Activated naive CD4-positive, alpha-beta T cell treated with anti-CD3 and anti-CD28 coated beads, Interleukin-2, amount 10 ng/mL, durations not matched to agents 7 days and 5 days (primary cell): ENCODE data around the gene TTC27.
"Not testable (repeated sequence)": the region's sequence is repeated elsewhere in the genome, so short reads cannot be mapped to it uniquely, and the experiment has no call there.

Source experiments
- CTCF ChIA-PET: fragments of 350-600 bp; sonication (Branson Sonifier 250); formaldehyde crosslinking; loops from one replicate; lab custom pipeline; 2021; ENCODE audit warnings: antibody characterized with exemption; lab: Charles Lee
- DNase-seq: peaks from one replicate; pipeline ENCODE4 v3.0.0-alpha.2; 2020
- H3K27ac Mint-ChIP-seq: one replicate; pipeline ENCODE4 v1.8.0; 2021; ENCODE audit warnings: mild to moderate bottlenecking, moderate library complexity, mixed read lengths
- H3K27me3 Mint-ChIP-seq: one replicate; pipeline ENCODE4 v1.8.0; 2021; ENCODE audit warnings: mild to moderate bottlenecking, mixed read lengths
- H3K36me3 Mint-ChIP-seq: one replicate; pipeline ENCODE4 v1.8.0; 2021; ENCODE audit warnings: mixed read lengths
- H3K4me1 Mint-ChIP-seq: one replicate; pipeline ENCODE4 v1.8.0; 2021; ENCODE audit warnings: mixed read lengths
- H3K4me3 Mint-ChIP-seq: one replicate; pipeline ENCODE4 v1.8.0; 2021; ENCODE audit warnings: mild to moderate bottlenecking, moderate library complexity, mixed read lengths
- H3K9me3 Mint-ChIP-seq: one replicate; pipeline ENCODE4 v1.8.0; 2021; ENCODE audit warnings: mixed read lengths

The TTC27 gene

DNA sequence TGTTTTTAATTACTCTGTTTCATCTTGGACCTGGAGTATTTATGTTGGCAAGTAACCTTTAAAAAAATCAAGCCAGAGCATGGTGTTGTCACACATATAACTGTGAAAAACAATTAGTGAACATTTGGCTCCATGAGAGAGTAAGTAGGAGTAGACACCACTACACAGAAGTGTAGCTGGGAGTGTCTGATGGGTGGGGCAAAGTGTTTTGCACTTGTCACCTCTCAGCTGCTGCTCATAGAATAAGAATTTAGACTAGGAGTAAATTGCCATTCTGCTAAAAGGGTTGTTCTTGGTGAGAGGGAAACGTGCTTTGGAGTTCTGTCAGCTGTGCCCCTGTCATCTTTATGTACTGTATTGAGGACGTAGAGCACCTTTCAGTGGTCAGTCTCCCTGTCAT, 114.5 kb downstream of the TTC27 start:
- no peaks in the 10 kb centered on the region for H3K9me3 Mint-ChIP-seq
- H3K4me1 Mint-ChIP-seq: no peaks in the 10 kb centered on the region
- no peak overlapping the region for H3K4me3 Mint-ChIP-seq
- H3K27me3 Mint-ChIP-seq: no peaks in the 10 kb centered on the region
- CTCF ChIA-PET: no interaction called here
- H3K27ac Mint-ChIP-seq: no peak overlapping the region
- no peak for DNase-seq
- H3K36me3 Mint-ChIP-seq: peaks cover 28% of the 10 kb centered on the region

DNA sequence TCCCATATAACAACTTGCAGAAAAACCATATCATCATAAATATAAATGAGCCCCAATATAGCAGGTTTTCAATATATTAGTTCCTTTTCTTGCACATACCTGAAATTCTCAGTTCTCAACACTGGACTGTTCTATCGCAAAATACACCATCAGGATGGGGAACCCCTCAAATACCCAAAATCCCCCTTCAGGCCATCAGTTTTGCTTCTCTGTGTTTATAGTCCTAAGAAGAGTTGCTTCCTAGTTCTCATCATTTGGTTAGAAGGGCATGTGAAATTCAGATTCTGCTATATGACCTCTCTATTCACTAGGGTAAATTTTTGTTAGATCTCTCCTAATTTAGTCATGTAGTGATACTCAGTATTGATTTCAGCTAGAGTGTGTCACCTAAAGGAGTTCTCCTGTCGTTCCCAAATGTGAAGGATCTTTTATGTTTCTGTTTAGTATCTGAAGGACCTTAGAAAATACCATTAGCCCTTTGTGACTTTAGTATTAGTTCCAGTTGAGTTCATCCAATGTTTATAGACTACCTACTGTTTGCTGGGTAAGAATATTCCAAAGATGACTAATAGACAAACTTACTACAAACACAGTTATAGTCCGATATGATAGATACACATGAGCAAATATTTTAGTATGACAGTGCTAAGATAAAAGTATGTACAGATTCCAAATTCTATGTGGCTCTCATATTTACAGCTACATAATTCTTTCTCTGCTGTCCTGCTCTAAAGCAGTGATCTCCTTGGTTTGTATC, 115.8 kb downstream of the TTC27 start:
- Mint-ChIP-seq H3K27me3 (no peaks in the 10 kb centered on the region), H3K36me3 (peaks cover 30% of the 10 kb centered on the region), H3K9me3 (no peaks in the 10 kb centered on the region), H3K4me1 (no peaks in the 10 kb centered on the region), H3K4me3 (no peak overlapping the region), H3K27ac (no peak overlapping the region)
- CTCF ChIA-PET: no interaction called here
- no peak for DNase-seq

DNA sequence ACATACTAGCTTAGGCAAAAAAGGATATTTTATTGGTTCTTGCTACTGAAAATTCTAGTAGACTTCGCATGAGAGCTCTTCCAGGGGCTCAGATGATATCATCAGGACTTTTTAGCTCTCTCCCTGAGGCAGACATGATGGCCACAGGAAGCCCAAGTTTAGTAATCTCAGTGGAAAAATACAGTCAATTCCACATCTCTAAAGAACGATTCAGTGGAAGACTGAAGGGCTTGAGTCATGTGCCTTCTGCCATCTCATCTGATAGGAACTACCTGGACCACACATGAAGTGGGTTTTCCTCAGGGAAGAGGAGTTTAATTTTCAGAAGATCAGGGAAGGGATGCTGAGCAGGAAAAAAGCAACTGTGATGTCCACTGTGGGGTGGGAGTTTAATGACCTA, 117.3 kb downstream of the TTC27 start:
- no peak overlapping the region for H3K27ac Mint-ChIP-seq
- no peak overlapping the region for H3K4me3 Mint-ChIP-seq
- no peaks in the 10 kb centered on the region for H3K4me1 Mint-ChIP-seq
- no peaks in the 10 kb centered on the region for H3K9me3 Mint-ChIP-seq
- no peak for DNase-seq
- CTCF ChIA-PET: interaction anchor here (0.7 kb wide), 1 partner anchor 17 kb away, joined by 3 read pairs; no protein-coding TSS in a partner anchor
- no peaks in the 10 kb centered on the region for H3K27me3 Mint-ChIP-seq
- peaks cover 39% of the 10 kb centered on the region for H3K36me3 Mint-ChIP-seq

DNA sequence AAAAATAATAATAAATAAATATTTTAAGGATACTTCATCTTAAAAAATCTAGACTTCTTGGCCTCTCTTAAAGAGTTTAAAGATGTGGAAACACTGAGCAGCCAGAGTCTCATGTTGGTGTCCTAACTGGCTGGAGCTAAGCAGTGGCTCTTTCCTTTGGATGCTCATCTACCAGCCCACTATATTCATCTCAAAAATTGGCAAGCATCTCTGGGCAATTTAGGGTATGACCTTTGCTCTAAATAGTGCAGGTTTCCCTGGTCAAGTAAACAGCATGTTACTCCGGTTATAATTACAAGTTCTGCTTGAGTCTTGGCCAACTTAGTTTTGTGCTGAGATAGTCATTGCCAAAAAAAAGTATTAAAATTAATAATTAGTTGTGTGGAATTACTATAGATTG, 117.8 kb downstream of the TTC27 start:
- no peaks in the 10 kb centered on the region for H3K9me3 Mint-ChIP-seq
- no peaks in the 10 kb centered on the region for H3K4me1 Mint-ChIP-seq
- H3K4me3 Mint-ChIP-seq: no peak overlapping the region
- peaks cover 42% of the 10 kb centered on the region for H3K36me3 Mint-ChIP-seq
- CTCF ChIA-PET: interaction anchor here (0.7 kb wide), 1 partner anchor 17 kb away, joined by 3 read pairs; no protein-coding TSS in a partner anchor
- no peaks in the 10 kb centered on the region for H3K27me3 Mint-ChIP-seq
- no peak for DNase-seq
- no peak overlapping the region for H3K27ac Mint-ChIP-seq

DNA sequence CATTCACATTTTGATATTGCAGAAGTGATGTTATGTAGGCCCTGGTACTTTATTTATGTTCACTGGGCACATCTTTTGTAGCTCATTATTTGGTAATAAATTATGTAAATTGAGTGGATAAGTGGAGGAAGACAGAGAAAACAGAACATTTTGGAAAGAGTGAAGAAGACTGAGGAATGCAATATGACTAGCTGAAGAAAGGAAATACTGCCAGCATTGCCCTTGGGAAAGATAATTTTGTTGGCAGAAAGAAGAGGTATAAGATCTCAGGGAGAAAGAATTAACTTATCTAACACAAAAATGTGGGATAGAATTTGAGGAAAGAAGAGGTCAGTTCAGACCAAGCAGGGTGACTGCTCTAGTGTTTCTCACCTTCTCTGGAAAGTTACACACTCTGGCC, 118.8 kb downstream of the TTC27 start:
- Mint-ChIP-seq H3K36me3 (peaks cover 37% of the 10 kb centered on the region), H3K27me3 (no peaks in the 10 kb centered on the region), H3K4me3 (no peak overlapping the region), H3K9me3 (no peaks in the 10 kb centered on the region), H3K4me1 (no peaks in the 10 kb centered on the region), H3K27ac (no peak overlapping the region)
- no peak for DNase-seq
- CTCF ChIA-PET: no interaction called here

DNA sequence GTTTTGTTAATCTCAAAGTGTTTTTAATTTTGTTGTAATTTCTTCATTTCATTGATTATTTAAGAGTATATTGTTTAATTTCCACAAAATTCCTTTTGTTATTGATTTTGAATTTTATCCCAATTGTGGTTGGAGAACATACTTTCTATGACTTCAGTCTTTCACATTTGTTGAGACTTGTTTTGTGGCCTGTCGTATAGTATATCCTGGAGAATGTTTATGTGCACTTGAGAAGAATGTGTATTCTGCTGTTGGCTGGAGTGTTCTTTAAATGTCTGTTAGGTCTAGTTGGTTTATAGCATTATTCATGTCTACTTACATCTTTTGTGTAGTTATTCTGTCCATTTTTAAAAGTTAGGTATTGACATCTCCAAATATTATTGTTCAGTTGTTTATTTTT, 120.3 kb downstream of the TTC27 start:
- no peak overlapping the region for H3K27ac Mint-ChIP-seq
- no peak overlapping the region for H3K4me3 Mint-ChIP-seq
- H3K9me3 Mint-ChIP-seq: no peaks in the 10 kb centered on the region
- no peaks in the 10 kb centered on the region for H3K4me1 Mint-ChIP-seq
- no peaks in the 10 kb centered on the region for H3K27me3 Mint-ChIP-seq
- CTCF ChIA-PET: no interaction called here
- DNase-seq: no peak
- peaks cover 33% of the 10 kb centered on the region for H3K36me3 Mint-ChIP-seq

DNA sequence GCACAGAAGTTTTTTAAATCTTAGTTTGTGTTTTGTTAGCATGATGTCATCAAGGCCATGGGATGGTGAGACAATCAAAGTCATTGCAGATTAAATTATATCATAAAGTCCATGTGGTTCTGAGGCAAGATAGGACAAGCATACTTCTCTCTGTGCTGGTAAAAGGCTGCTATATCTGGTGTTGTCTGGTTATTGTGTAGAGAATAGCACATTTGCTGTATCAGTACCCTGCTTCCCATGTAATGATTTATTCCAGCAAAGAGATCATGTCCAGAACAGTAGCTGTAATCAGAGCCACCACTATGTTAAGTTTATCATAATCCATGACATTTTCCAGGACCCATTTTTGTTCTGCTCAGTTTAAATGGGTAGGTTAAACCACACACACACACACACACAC, 123.0 kb downstream of the TTC27 start:
- Mint-ChIP-seq H3K4me1 (peaks cover 7% of the 10 kb centered on the region), H3K9me3 (peaks cover 3% of the 10 kb centered on the region), H3K27ac (no peak overlapping the region), H3K4me3 (no peak overlapping the region), H3K36me3 (peaks cover 25% of the 10 kb centered on the region), H3K27me3 (no peaks in the 10 kb centered on the region)
- no peak for DNase-seq
- CTCF ChIA-PET: no interaction called here

DNA sequence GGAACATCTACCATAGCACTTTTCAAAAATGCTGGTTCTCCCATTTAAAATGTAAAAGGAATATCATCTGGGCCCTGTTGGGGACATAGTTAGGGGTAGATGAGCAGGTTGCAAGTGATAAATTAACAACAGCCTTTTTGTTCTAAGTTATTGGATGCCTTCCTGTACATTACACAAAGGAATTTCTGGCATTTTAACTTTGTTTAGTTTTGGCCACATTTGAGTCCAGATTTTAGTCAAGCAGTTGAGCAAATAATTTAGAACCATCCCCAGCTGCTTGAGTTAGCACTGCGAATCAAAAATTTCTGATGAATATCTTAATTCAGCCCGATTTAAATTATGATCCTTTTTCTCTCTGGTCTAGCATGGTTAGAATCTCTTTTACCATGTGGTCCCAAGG, 124.4 kb downstream of the TTC27 start:
- H3K4me1 Mint-ChIP-seq: peaks cover 20% of the 10 kb centered on the region
- H3K27me3 Mint-ChIP-seq: no peaks in the 10 kb centered on the region
- no peak for DNase-seq
- CTCF ChIA-PET: interaction anchor here (0.6 kb wide), 1 partner anchor 19 kb away, joined by 3 read pairs; no protein-coding TSS in a partner anchor
- H3K9me3 Mint-ChIP-seq: peaks cover 3% of the 10 kb centered on the region
- H3K4me3 Mint-ChIP-seq: no peak overlapping the region
- H3K36me3 Mint-ChIP-seq: peaks cover 21% of the 10 kb centered on the region
- no peak overlapping the region for H3K27ac Mint-ChIP-seq

DNA sequence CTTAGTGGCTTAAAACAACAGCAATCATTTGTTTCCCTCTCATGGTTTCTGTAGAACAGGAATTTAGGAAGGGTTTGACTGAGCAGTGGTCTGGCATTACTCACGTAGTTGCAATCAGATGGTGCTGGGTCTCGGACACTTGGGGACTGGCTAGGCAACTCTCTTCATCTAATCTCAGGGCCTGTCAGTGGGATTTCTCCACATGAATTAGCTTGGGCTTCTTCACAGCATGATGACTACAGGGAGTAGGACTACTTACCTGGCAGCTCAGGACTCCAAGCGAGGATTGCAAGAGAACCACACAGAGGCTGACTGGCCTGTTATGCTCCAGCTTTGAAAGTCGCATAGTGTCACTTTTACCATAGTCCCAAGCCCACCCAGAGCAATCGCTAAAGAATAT, 125.1 kb downstream of the TTC27 start:
- H3K36me3 Mint-ChIP-seq: peaks cover 18% of the 10 kb centered on the region
- peaks cover 22% of the 10 kb centered on the region for H3K4me1 Mint-ChIP-seq
- no peak overlapping the region for H3K4me3 Mint-ChIP-seq
- no peak for DNase-seq
- no peaks in the 10 kb centered on the region for H3K27me3 Mint-ChIP-seq
- CTCF ChIA-PET: no interaction called here
- H3K27ac Mint-ChIP-seq: no peak overlapping the region
- H3K9me3 Mint-ChIP-seq: peaks cover 3% of the 10 kb centered on the region

DNA sequence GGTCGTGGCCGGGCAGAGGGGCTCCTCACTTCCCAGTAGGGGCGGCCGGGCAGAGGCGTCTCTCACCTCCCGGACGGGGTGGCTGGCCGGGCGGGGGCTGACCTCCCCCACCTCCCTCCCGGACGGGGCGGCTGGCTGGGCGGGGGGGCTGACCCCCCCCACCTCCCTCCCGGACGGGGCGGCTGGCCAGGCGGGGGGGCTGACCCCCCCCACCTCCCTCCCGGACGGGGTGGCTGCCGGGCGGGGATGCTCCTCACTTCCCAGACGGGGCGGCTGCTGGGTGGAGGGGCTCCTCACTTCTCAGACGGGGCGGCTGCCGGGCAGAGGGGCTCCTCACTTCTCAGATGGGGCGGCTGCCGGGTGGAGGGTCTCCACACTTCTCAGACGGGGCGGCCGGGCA, 126.8 kb downstream of the TTC27 start:
- H3K4me3 Mint-ChIP-seq, H3K27me3 Mint-ChIP-seq, CTCF ChIA-PET, H3K9me3 Mint-ChIP-seq, H3K27ac Mint-ChIP-seq, DNase-seq: not testable (repeated sequence)
- peaks cover 27% of the 10 kb centered on the region for H3K4me1 Mint-ChIP-seq
- H3K36me3 Mint-ChIP-seq: peaks cover 15% of the 10 kb centered on the region

DNA sequence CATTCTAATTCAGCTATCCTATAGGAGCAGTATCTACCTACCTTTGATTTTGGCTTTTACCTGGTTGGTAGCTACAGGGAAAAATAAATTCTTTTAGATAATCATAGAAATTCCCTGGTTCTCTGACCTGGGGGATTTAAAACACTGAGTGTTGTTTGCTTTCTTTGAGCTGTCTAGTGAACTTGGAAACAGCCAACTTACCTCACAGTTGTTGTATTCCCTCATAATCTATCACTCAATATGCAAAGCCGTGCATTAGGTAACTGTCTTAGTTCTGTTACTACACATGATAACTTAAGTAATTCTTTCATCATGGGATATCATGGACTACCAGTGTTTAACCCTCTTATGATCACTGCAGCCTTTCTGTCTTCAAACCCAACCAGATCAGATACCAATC, 127.8 kb downstream of the TTC27 start:
- Mint-ChIP-seq H3K9me3 (peaks cover 3% of the 10 kb centered on the region), H3K36me3 (peaks cover 14% of the 10 kb centered on the region), H3K27me3 (no peaks in the 10 kb centered on the region), H3K27ac (peak overlapping the region; percentile 87), H3K4me3 (peak overlapping the region; percentile 70), H3K4me1 (peaks cover 27% of the 10 kb centered on the region)
- no peak for DNase-seq
- CTCF ChIA-PET: no interaction called here

DNA sequence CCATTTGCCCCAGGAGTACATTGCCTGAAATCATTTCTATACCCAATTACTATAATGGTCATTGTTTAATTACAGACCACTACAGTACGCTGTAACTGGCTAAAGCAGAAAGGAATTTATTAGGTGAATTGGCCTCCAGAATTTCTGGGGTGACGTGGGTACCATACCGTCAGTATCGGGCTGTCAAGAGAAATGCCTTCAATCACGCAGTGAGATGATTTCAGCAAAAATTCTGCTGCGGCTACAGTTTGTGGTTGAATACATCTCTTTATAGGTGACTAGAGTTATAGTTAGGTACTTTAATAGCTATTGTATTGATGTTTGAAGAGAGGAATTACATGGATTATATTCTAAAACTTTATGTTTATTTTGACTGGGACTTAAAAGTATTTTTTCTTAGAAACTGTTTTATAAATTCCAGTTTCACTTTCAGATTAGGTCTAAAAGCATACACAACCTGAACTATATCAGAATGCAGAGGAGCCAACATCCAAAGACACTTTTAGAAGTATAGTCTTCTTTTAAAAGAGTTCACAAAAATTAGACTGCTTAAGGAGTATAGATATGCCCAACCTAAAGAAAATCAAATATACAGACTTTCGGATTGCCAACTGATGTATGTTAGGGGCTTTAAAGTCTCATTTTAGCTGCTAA, 128.4 kb downstream of the TTC27 start:
- peaks cover 18% of the 10 kb centered on the region for H3K36me3 Mint-ChIP-seq
- H3K9me3 Mint-ChIP-seq: peaks cover 3% of the 10 kb centered on the region
- H3K4me3 Mint-ChIP-seq: peak overlapping the region; percentile 70
- H3K4me1 Mint-ChIP-seq: peaks cover 27% of the 10 kb centered on the region
- peak overlapping the region; percentile 87 for H3K27ac Mint-ChIP-seq
- DNase-seq: no peak
- no peaks in the 10 kb centered on the region for H3K27me3 Mint-ChIP-seq
- CTCF ChIA-PET: no interaction called here

DNA sequence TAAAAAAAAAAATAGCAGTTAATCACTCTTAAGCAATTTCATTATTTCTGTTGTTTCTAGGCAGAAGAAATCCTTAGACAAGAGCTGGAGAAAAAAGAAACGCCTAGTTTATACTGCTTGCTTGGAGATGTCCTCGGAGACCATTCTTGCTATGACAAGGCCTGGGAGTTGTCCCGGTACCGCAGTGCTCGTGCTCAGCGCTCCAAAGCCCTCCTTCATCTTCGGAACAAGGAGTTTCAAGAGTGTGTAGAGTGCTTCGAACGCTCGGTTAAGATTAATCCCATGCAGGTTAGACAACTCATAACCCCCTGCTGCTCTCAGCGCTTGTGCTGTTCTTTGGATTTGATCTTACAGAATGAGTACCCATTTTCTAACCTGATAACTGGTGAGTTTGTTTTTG, 130.4 kb downstream of the TTC27 start:
- no peak overlapping the region for H3K4me3 Mint-ChIP-seq
- peaks cover 25% of the 10 kb centered on the region for H3K36me3 Mint-ChIP-seq
- DNase-seq: no peak
- H3K27me3 Mint-ChIP-seq: no peaks in the 10 kb centered on the region
- peaks cover 27% of the 10 kb centered on the region for H3K4me1 Mint-ChIP-seq
- CTCF ChIA-PET: no interaction called here
- H3K27ac Mint-ChIP-seq: peak overlapping the region; percentile 56
- H3K9me3 Mint-ChIP-seq: peaks cover 3% of the 10 kb centered on the region

DNA sequence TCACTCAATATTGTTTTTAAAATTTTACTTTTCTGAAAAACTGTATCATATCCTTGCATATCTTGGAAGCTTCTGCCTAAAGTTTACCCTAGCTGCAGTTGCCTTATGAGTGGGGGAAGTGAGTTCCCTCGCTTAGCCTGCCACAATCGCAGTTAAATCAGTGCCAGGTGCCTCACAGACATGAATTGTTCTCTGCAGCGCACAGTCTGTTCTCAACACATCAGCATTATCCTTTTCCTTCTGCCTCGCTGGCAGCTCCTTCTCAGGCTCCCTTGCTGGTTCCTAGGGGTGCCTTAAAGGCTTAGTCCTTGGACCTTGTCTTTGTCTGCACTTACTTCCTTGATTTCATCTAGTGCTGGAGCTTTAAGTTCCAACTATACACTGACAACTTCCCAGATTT, 132.8 kb downstream of the TTC27 start:
- CTCF ChIA-PET: interaction anchor here (1.3 kb wide), 1 partner anchor 12 kb away, joined by 4 read pairs; no protein-coding TSS in a partner anchor
- DNase-seq: no peak

More for the DNA sequence above, 132.8 kb downstream of the TTC27 start:
- Mint-ChIP-seq H3K9me3 (no peaks in the 10 kb centered on the region), H3K27ac (no peak overlapping the region), H3K27me3 (no peaks in the 10 kb centered on the region), H3K4me1 (peaks cover 23% of the 10 kb centered on the region), H3K4me3 (no peak overlapping the region), H3K36me3 (peaks cover 25% of the 10 kb centered on the region)
